ENCODE measurements around the gene ITFG1. TPM values are rescaled to one million over a fixed set of nuclear protein-coding genes. Genes with fewer than 3 reads are reported as not detected.

Gene ITFG1
- total RNA-seq, 4 donors from 2014 or later = 44.8 to 98.4 (median 65.5) TPM

GRCh38 chr16:47236716-47237115 lies 224.1 kb downstream of the ITFG1 start:
- TF ChIP-seq CTCF (IDR thresholded peaks at IDR 0.05; ENCODE audit: low read depth) = no peak

- no peak for TF ChIP-seq CTCF (IDR thresholded peaks at IDR 0.05; ENCODE audit: low read depth)
These were observed 230.6 kb downstream of the ITFG1 start for GRCh38 chr16:47230296-47230695.

GRCh38 chr16:47229053-47230050 lies 231.5 kb downstream of the ITFG1 start:
- TF ChIP-seq CTCF (IDR thresholded peaks at IDR 0.05; ENCODE audit: low read depth) = no peak

GRCh38 chr16:47228241-47228640 lies 232.6 kb downstream of the ITFG1 start:
- no peak for TF ChIP-seq CTCF (IDR thresholded peaks at IDR 0.05; ENCODE audit: low read depth)

GRCh38 chr16:47213761-47214440 lies 247.0 kb downstream of the ITFG1 start:
- TF ChIP-seq CTCF (IDR thresholded peaks at IDR 0.05; ENCODE audit: low read depth) = no peak

- TF ChIP-seq CTCF (IDR thresholded peaks at IDR 0.05; ENCODE audit: low read depth) = no peak
These were observed 249.6 kb downstream of the ITFG1 start for GRCh38 chr16:47211218-47211617.

All from subcutaneous adipose tissue (tissue), 4 donors.